ENCODE results near the gene OR52B6. TPM values are rescaled to one million over a fixed set of nuclear protein-coding genes. Genes with fewer than 3 reads are reported as not detected.

OR52B6 gene
- total RNA-seq, 1 donor, result not detected

- peak; percentile 8 for DNase-seq (ENCODE audit: low read depth)
- TF ChIP-seq CTCF (IDR thresholded peaks at IDR 0.05; ENCODE audit: insufficient read depth, low read length), result no peak
- H3K4me3 ChIP-seq (ENCODE audit: low read depth, low read length), result no peak overlapping the region
Measured at GRCh38 chr11:5631417-5631816, 50.7 kb downstream of the OR52B6 start.

Other genes starting within 250 kb of the OR52B6 start
- gene OR51B5, start 237.4 kb upstream of the OR52B6 start, total RNA-seq (ENCODE audit: low replicate concordance), result not detected in 2 replicates
- not detected in 2 replicates for gene OR51B6, start 229.4 kb upstream of the OR52B6 start, total RNA-seq (ENCODE audit: low replicate concordance)
- under 0.01 TPM in 1 of 2 replicates, not detected in the other for gene OR51M1, start 197.1 kb upstream of the OR52B6 start, total RNA-seq (ENCODE audit: low replicate concordance)
- not detected in 2 replicates for gene OR51Q1, start 158.8 kb upstream of the OR52B6 start, total RNA-seq (ENCODE audit: low replicate concordance)
- 0.09 TPM in 1 of 2 replicates, not detected in the other for gene OR51I1, start 139.4 kb upstream of the OR52B6 start, total RNA-seq (ENCODE audit: low replicate concordance)
- not detected in 2 replicates for gene OR51I2, start 131.6 kb upstream of the OR52B6 start, total RNA-seq (ENCODE audit: low replicate concordance)
- gene OR52D1, start 92.2 kb upstream of the OR52B6 start, total RNA-seq (ENCODE audit: low replicate concordance), result not detected in 2 replicates
- 0.09 TPM in 1 of 2 replicates, not detected in the other for gene UBQLN3, start 70.9 kb upstream of the OR52B6 start, total RNA-seq (ENCODE audit: low replicate concordance)
- 0.36 and 0.41 TPM in 2 replicates for gene UBQLNL, start 64.2 kb upstream of the OR52B6 start, total RNA-seq (ENCODE audit: low replicate concordance)
- 0.41 and 0.81 TPM in 2 replicates for gene OR52H1, start 32.3 kb upstream of the OR52B6 start, total RNA-seq (ENCODE audit: low replicate concordance)
- gene TRIM6, start 15.8 kb downstream of the OR52B6 start, total RNA-seq (ENCODE audit: low replicate concordance), result 4.7 and 5.3 TPM in 2 replicates
- gene TRIM34, start 44.1 kb downstream of the OR52B6 start, total RNA-seq (ENCODE audit: low replicate concordance), result 15.5 and 41.0 TPM in 2 replicates
- gene TRIM5, start 104.2 kb downstream of the OR52B6 start, total RNA-seq (ENCODE audit: low replicate concordance), result 32.5 and 38.5 TPM in 2 replicates
- gene TRIM22, start 108.9 kb downstream of the OR52B6 start, total RNA-seq (ENCODE audit: low replicate concordance), result 73.8 and 93.1 TPM in 2 replicates
- not detected in 2 replicates for gene OR56B1, start 155.6 kb downstream of the OR52B6 start, total RNA-seq (ENCODE audit: low replicate concordance)
- not detected in 2 replicates for gene OR52N4, start 173.4 kb downstream of the OR52B6 start, total RNA-seq (ENCODE audit: low replicate concordance)
- under 0.01 TPM in 1 of 2 replicates, not detected in the other for gene OR52N5, start 202.5 kb downstream of the OR52B6 start, total RNA-seq (ENCODE audit: low replicate concordance)
- gene OR52N1, start 210.4 kb downstream of the OR52B6 start, total RNA-seq (ENCODE audit: low replicate concordance), result not detected in 2 replicates
- not detected in 2 replicates for gene OR52N2, start 228.0 kb downstream of the OR52B6 start, total RNA-seq (ENCODE audit: low replicate concordance)